ENCODE data around the gene KLHL3. TPM values are rescaled to one million over a fixed set of nuclear protein-coding genes. Genes with fewer than 3 reads are reported as not detected.

The KLHL3 gene
- total RNA-seq, 1 experiment from 2014 or later: 0.05 TPM

DNA sequence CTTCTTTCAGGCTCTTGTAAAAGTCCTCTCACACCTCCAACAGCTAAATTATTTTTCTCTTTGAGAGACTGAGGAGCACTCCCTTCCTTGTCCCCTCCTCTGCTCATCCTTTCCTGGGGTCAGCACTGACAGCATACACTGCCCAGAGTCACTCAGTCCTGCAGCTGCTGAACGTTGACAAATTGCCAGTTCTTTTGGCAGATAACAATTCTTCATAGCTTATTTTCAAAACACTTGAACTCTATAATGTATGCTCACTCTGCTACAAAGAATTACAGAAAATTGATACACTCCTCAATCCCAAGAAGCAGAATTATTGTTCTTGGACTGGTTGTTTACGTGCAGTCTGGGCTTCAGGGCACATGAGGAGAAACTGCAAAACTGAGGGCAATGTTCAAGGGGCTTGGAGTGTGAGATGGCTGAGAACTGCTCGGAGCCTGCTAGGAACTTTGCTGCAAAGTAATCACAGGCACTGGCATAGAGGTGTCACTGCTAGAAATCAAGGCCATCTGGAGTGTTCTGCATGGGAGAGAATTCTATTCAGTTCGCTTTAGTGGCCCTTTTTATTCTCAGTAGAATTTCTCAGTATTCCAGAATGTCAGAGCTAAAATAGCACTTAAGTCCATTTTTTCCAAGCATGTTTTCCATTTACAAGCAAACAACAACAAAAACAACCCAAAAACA is 140.4 kb downstream of the KLHL3 start:
- peaks cover 10% of the 10 kb centered on the region for H3K27me3 ChIP-seq (replicated peaks)
- H3K27ac ChIP-seq: no peak overlapping the region
- H3K4me1 ChIP-seq (replicated peaks): no peaks in the 10 kb centered on the region
- no peaks in the 10 kb centered on the region for H3K36me3 ChIP-seq
- H3K4me3 ChIP-seq: no peak overlapping the region
- DNase-seq (ENCODE audit: low read depth in 1 of 2, low spot score in 2 of 2): peak in 1 of 2 experiments; percentile 22
- no peaks in the 10 kb centered on the region for H3K9me3 ChIP-seq (replicated peaks)

GRCh38 chr5:137594717-137595116 is 141.2 kb downstream of the KLHL3 start:
- Histone ChIP-seq H3K27ac (no peak overlapping the region), H3K4me1 (replicated peaks) (no peaks in the 10 kb centered on the region), H3K9me3 (replicated peaks) (no peaks in the 10 kb centered on the region), H3K27me3 (replicated peaks) (peaks cover 10% of the 10 kb centered on the region), H3K4me3 (no peak overlapping the region), H3K36me3 (no peaks in the 10 kb centered on the region)
- DNase-seq (ENCODE audit: low read depth in 1 of 2, low spot score in 2 of 2): no peak

DNA sequence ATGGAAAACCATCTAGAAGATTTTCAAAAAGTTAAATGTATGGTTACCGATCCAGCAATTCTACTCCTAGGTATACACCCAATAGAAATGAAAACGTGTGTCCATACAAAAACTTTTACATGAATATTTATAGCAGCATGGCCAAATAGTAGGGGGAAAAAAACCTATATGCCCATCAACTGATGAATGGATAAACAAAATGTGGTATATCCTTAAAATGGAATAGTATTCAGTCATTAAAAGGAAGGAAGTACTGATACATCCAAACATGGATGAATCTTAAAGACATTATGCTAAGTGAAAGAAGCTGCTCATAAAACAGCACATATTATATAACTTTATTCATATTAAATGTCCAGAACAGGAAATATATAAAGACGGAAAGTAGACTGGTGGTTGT is 143.6 kb downstream of the KLHL3 start:
- Histone ChIP-seq H3K36me3 (no peaks in the 10 kb centered on the region), H3K27me3 (replicated peaks) (no peaks in the 10 kb centered on the region)

DNA sequence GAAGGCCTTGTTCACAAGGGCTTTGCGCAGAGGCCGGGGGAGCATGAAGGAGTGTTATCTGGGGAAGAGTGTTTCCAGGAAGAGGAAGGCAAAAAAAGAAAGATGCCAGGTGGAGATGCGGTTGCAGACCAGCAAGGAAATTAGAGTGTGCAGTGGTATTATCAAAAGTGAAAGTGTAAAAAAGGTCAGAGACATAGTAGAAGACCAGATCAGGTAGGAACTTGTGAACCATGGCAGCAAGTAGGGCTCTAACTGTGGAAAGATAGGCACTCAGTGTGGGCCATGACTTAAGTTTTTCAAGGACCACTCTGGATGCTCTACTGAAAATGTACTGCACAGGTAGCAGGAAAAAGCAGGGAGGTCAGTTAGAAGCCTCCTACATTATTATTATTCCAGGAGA is 146.7 kb downstream of the KLHL3 start:
- no peaks in the 10 kb centered on the region for H3K36me3 ChIP-seq
- no peaks in the 10 kb centered on the region for H3K4me1 ChIP-seq (replicated peaks)
- peak in 1 of 2 experiments; percentile 15 for DNase-seq (ENCODE audit: low read depth in 1 of 2, low spot score in 2 of 2)
- no peak overlapping the region for H3K4me3 ChIP-seq
- H3K27me3 ChIP-seq (replicated peaks): 0 out of 2 replicates have a peak, but pooled peaks cover 4% of the 10 kb centered on the region
- H3K9me3 ChIP-seq (replicated peaks): no peaks in the 10 kb centered on the region
- no peak overlapping the region for H3K27ac ChIP-seq

More for the DNA sequence above, 143.6 kb downstream of the KLHL3 start:
- DNase-seq (ENCODE audit: low read depth in 1 of 2, low spot score in 2 of 2): no peak
- Histone ChIP-seq H3K9me3 (replicated peaks) (no peaks in the 10 kb centered on the region), H3K27ac (no peak overlapping the region), H3K4me3 (no peak overlapping the region), H3K4me1 (replicated peaks) (no peaks in the 10 kb centered on the region)

DNA sequence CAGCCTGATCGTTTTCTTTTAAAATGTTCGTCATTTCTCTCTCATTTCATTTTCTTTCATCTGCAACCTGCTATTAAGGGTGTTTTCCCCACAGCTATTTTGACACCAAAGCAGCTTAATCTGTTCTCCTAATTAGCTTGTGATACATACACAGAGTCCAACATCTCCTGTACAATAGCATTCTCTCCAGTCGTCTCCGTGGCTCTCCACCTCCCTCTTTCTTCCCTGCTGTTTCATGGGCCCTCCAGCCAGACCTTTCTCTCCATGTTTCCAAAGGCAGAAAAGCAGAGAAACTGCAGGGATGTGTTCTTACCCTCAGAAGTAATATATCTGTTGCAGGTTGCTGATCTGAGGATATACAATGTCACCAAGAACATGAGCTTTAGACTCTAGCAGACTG is 148.0 kb downstream of the KLHL3 start:
- Histone ChIP-seq H3K9me3 (replicated peaks) (no peaks in the 10 kb centered on the region), H3K36me3 (no peaks in the 10 kb centered on the region), H3K4me1 (replicated peaks) (no peaks in the 10 kb centered on the region), H3K27ac (no peak overlapping the region), H3K4me3 (no peak overlapping the region), H3K27me3 (replicated peaks) (0 out of 2 replicates have a peak, but pooled peaks cover 4% of the 10 kb centered on the region)
- DNase-seq (ENCODE audit: low read depth in 1 of 2, low spot score in 2 of 2): peak in 1 of 2 experiments; percentile 18

GRCh38 chr5:137584262-137584661 is 151.6 kb downstream of the KLHL3 start:
- no peak overlapping the region for H3K27ac ChIP-seq
- no peaks in the 10 kb centered on the region for H3K4me1 ChIP-seq (replicated peaks)
- H3K27me3 ChIP-seq (replicated peaks): 0 out of 2 replicates have a peak, but pooled peaks cover 4% of the 10 kb centered on the region
- no peak overlapping the region for H3K4me3 ChIP-seq
- H3K9me3 ChIP-seq (replicated peaks): no peaks in the 10 kb centered on the region
- DNase-seq (ENCODE audit: low read depth in 1 of 2, low spot score in 2 of 2): no peak
- no peaks in the 10 kb centered on the region for H3K36me3 ChIP-seq

- Histone ChIP-seq H3K9me3 (replicated peaks) (no peaks in the 10 kb centered on the region), H3K4me3 (no peak overlapping the region), H3K36me3 (no peaks in the 10 kb centered on the region), H3K27me3 (replicated peaks) (0 out of 2 replicates have a peak, but pooled peaks cover 4% of the 10 kb centered on the region), H3K4me1 (replicated peaks) (no peaks in the 10 kb centered on the region), H3K27ac (no peak overlapping the region)
- no peak for DNase-seq (ENCODE audit: low read depth in 1 of 2, low spot score in 2 of 2)
These were observed 152.8 kb downstream of the KLHL3 start for GRCh38 chr5:137583129-137583528.

GRCh38 chr5:137582218-137582617 is 153.7 kb downstream of the KLHL3 start:
- H3K27ac ChIP-seq: no peak overlapping the region
- H3K4me1 ChIP-seq (replicated peaks): no peaks in the 10 kb centered on the region
- no peaks in the 10 kb centered on the region for H3K36me3 ChIP-seq
- no peak for DNase-seq (ENCODE audit: low read depth in 1 of 2, low spot score in 2 of 2)
- 0 out of 2 replicates have a peak, but pooled peaks cover 4% of the 10 kb centered on the region for H3K27me3 ChIP-seq (replicated peaks)
- no peak overlapping the region for H3K4me3 ChIP-seq
- no peaks in the 10 kb centered on the region for H3K9me3 ChIP-seq (replicated peaks)

DNA sequence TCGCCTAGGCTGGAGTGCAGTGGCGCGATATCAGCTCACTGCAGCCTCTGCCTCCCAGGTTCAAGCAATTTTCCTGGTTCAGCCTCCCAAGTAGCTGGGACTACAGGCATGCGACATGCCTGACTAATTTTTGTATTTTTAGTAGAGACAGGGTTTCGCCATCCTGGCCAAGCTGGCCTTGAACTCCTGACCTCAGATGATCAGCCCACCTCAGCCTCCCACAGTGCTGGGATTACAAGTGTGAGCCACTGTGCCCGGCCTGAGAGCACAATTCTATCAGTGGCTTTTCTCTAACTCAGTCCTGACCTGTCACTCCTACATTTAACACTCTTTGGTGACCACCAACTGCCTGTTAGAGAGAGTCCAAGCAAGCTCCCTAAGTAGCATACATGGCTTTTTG is 154.1 kb downstream of the KLHL3 start:
- DNase-seq (ENCODE audit: low read depth in 1 of 2, low spot score in 2 of 2): no peak
- no peaks in the 10 kb centered on the region for H3K4me1 ChIP-seq (replicated peaks)

DNA sequence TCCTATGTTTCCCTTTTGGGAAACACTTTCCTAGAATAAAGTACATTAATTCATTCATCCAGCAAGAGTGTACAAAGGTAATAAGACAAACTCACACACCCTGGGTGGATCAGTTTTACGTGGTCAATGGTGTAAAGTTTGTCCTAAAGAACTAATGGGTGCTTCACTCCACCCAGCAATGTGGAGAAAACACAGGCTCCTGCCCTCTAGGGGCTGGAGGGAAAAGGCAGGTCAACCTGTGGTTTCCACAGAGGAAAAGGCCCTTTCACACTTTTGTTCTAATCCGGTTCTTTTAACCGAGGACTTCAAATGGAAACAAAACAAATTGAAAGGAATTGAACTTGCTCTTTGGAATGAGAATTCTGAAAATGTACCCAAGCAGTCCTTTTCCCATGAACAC is 155.9 kb downstream of the KLHL3 start:
- Histone ChIP-seq H3K27ac (no peak overlapping the region), H3K9me3 (replicated peaks) (no peaks in the 10 kb centered on the region), H3K4me3 (no peak overlapping the region), H3K27me3 (replicated peaks) (0 out of 2 replicates have a peak, but pooled peaks cover under 1% of the 10 kb centered on the region), H3K36me3 (no peaks in the 10 kb centered on the region), H3K4me1 (replicated peaks) (no peaks in the 10 kb centered on the region)
- peak in 1 of 2 experiments; percentile 15 for DNase-seq (ENCODE audit: low read depth in 1 of 2, low spot score in 2 of 2)

More for the DNA sequence above, 154.1 kb downstream of the KLHL3 start:
- Histone ChIP-seq H3K27me3 (replicated peaks) (0 out of 2 replicates have a peak, but pooled peaks cover 4% of the 10 kb centered on the region), H3K27ac (no peak overlapping the region), H3K4me3 (no peak overlapping the region), H3K36me3 (no peaks in the 10 kb centered on the region), H3K9me3 (replicated peaks) (no peaks in the 10 kb centered on the region)

GRCh38 chr5:137575847-137576246 is 160.0 kb downstream of the KLHL3 start:
- Histone ChIP-seq H3K9me3 (replicated peaks) (no peaks in the 10 kb centered on the region), H3K36me3 (no peaks in the 10 kb centered on the region), H3K27ac (no peak overlapping the region), H3K4me3 (no peak overlapping the region), H3K4me1 (replicated peaks) (no peaks in the 10 kb centered on the region), H3K27me3 (replicated peaks) (no peaks in the 10 kb centered on the region)
- DNase-seq (ENCODE audit: low read depth in 1 of 2, low spot score in 2 of 2): no peak

DNA sequence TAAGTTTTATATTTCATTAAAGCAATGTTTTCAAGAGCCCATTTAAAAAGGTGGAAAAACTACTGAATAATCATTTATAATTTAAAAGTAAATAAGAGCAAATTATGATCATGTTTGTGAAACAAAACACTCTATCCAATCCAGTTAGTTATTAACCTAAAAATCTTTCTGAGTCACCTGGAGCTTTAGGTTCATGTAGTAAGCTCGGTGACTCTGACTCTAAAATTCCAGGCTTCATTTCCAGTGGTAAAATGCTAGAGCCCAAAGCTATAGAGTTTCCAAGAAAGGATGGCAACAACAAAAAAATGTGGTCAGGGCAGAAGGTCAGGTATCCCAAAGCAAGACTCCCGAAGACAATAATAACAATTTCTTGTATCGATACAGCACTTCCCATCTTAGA is 160.7 kb downstream of the KLHL3 start:
- Histone ChIP-seq H3K4me3 (no peak overlapping the region), H3K27me3 (replicated peaks) (no peaks in the 10 kb centered on the region), H3K9me3 (replicated peaks) (no peaks in the 10 kb centered on the region), H3K4me1 (replicated peaks) (no peaks in the 10 kb centered on the region), H3K36me3 (no peaks in the 10 kb centered on the region), H3K27ac (no peak overlapping the region)
- no peak for DNase-seq (ENCODE audit: low read depth in 1 of 2, low spot score in 2 of 2)

DNA sequence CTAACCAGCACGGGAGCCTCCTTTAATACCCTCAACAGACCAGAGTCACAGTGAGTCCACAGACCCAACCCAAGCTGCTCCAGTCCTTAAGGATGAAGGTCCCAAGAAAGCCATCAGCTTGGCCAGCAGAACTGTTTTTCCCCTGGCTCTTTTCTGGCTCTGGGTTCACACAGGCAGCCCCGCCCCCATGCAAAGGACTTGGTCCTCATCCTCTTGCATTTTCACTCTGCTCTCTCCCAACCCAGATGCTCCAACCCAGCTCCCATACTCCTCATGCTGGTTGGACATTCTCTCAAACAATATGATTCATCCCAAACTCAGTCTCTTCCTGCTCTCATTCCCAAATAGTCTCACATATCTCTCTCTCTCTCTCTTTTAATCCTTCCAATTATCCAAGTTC is 162.5 kb downstream of the KLHL3 start:
- Histone ChIP-seq H3K27me3 (replicated peaks) (no peaks in the 10 kb centered on the region), H3K4me3 (no peak overlapping the region), H3K9me3 (replicated peaks) (peaks cover 4% of the 10 kb centered on the region; the same call in 1 of the 2 replicates), H3K27ac (no peak overlapping the region), H3K36me3 (no peaks in the 10 kb centered on the region), H3K4me1 (replicated peaks) (no peaks in the 10 kb centered on the region)
- DNase-seq (ENCODE audit: low read depth in 1 of 2, low spot score in 2 of 2): no peak

DNA sequence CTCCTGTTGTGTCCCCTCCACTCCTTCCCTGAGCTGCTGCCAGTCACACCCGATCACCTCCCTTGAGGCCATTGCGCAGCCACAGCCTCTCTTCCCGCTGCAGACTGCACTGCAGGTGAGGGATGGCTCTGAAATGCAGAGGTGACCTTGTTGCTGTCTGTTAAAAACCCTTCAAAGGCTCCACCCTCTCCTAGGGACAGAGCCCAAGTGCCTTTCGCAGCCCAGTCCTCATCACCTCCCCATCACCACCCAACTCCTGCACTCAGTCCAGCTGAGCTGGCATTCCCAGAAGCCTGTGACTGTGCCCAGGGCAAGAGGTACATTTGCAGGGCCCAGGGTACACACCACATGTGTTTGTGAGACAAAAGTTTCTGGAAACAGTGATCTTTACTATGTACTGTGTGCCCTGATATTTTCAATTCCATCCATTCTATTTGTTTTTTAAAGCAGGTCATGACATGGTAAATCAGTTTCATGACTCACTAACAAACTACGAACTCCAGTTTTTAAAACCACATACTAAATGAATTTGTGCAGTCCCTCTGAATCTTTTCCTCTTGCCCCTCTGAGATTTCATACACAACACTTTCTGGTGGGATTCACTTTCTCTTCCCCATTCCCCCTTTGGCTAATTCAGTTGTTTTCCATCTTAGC is 163.7 kb downstream of the KLHL3 start:
- Histone ChIP-seq H3K4me1 (replicated peaks) (no peaks in the 10 kb centered on the region), H3K9me3 (replicated peaks) (peaks cover 4% of the 10 kb centered on the region; the same call in 1 of the 2 replicates), H3K27me3 (replicated peaks) (no peaks in the 10 kb centered on the region), H3K27ac (no peak overlapping the region), H3K4me3 (no peak overlapping the region), H3K36me3 (no peaks in the 10 kb centered on the region)
- DNase-seq (ENCODE audit: low read depth in 1 of 2, low spot score in 2 of 2): peak in 1 of 2 experiments; percentile 36

All from SJSA1 (cell line).